ENCODE data around the gene RC3H2.

RC3H2 gene

GRCh38 chr9:122940749-122941581, 35.8 kb upstream of the RC3H2 start, which contains the start of gene RABGAP1 (continued):
- TF ChIP-seq ZNF394 (tag by site-specific recombination; IDR thresholded peaks at IDR 0.05; ENCODE audit: borderline replicate concordance) (0 out of 2 replicates have a peak, but pooled peaks have one; percentile 15), ZFP37 (tag by site-specific recombination; IDR thresholded peaks at IDR 0.05) (0 out of 2 replicates have a peak, but pooled peaks have one; percentile 20), ZXDB (tag by site-specific recombination; IDR thresholded peaks at IDR 0.05) (peak; percentile 79), KLF8 (tag by site-specific recombination; IDR thresholded peaks at IDR 0.05) (peak; percentile 77), BCL11A (tag by site-specific recombination; IDR thresholded peaks at IDR 0.05; ENCODE audit: low read depth) (no peak), TSHZ1 (tag by site-specific recombination; IDR thresholded peaks at IDR 0.05; ENCODE audit: borderline replicate concordance) (no peak), KLF9 (tag by site-specific recombination; IDR thresholded peaks at IDR 0.05; ENCODE audit: low read depth) (peak; percentile 61), ZBTB11 (tag by site-specific recombination; conservative IDR thresholded peaks at IDR 0.05; ENCODE audit: low read depth) (peak; percentile 60; the same call in 1 of the 2 replicates), ZNF654 (tag by site-specific recombination; IDR thresholded peaks at IDR 0.05; ENCODE audit: low read depth) (no peak), PATZ1 (tag by site-specific recombination; IDR thresholded peaks at IDR 0.05) (peak; percentile 83), PRDM10 (tag by site-specific recombination; IDR thresholded peaks at IDR 0.05) (no peak), ZNF24 (tag by site-specific recombination; IDR thresholded peaks at IDR 0.05) (no peak), GFI1B (tag by site-specific recombination; IDR thresholded peaks at IDR 0.05) (peak; percentile 90), ZBTB17 (tag by site-specific recombination; IDR thresholded peaks at IDR 0.05) (0 out of 2 replicates have a peak, but pooled peaks have one; percentile 16), ZBTB8A (tag by site-specific recombination; IDR thresholded peaks at IDR 0.05) (peak; percentile 54; the same call in 1 of the 2 replicates), ZNF518A (tag by site-specific recombination; conservative IDR thresholded peaks at IDR 0.05; ENCODE audit: low read depth) (peak; percentile 51), ZNF76 (tag by site-specific recombination; IDR thresholded peaks at IDR 0.05; ENCODE audit: borderline replicate concordance, low read depth) (0 out of 2 replicates have a peak, but pooled peaks have one; percentile 42), ZNF223 (tag by site-specific recombination; IDR thresholded peaks at IDR 0.05) (no peak), SP3 (tag by site-specific recombination; IDR thresholded peaks at IDR 0.05) (peak; percentile 55)
